PC-3 (cell line): ENCODE data around the gene PADI3.

Source experiments
- EZH2 ChIP-seq: fragments of 300-600 bp; sonication (generic); IDR thresholded peaks from one replicate; pipeline ENCODE4 v1.6.1; 2017; ENCODE audit warnings: antibody characterized with exemption, mild to moderate bottlenecking, low read length; ENCODE audit not compliant: unreplicated experiment
- TF ChIP-seq, protein P1 (sequence below): fragments of 300-600 bp; sonication (generic); conservative IDR thresholded peaks from 2 replicates; pipeline ENCODE4 v1.5.1; 2017; ENCODE audit warnings: antibody characterized with exemption, low read depth, mild to moderate bottlenecking, low read length

GRCh38 chr1:17290553-17290952 lies 41.7 kb downstream of the PADI3 start:
- TF ChIP-seq, protein P1, sequence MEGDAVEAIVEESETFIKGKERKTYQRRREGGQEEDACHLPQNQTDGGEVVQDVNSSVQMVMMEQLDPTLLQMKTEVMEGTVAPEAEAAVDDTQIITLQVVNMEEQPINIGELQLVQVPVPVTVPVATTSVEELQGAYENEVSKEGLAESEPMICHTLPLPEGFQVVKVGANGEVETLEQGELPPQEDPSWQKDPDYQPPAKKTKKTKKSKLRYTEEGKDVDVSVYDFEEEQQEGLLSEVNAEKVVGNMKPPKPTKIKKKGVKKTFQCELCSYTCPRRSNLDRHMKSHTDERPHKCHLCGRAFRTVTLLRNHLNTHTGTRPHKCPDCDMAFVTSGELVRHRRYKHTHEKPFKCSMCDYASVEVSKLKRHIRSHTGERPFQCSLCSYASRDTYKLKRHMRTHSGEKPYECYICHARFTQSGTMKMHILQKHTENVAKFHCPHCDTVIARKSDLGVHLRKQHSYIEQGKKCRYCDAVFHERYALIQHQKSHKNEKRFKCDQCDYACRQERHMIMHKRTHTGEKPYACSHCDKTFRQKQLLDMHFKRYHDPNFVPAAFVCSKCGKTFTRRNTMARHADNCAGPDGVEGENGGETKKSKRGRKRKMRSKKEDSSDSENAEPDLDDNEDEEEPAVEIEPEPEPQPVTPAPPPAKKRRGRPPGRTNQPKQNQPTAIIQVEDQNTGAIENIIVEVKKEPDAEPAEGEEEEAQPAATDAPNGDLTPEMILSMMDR, result no peak
- TF ChIP-seq EZH2, result no peak
